ENCODE measurements around the gene CREBRF. TPM values are rescaled to one million over a fixed set of nuclear protein-coding genes. Genes with fewer than 3 reads are reported as not detected.

CREBRF gene
- total and polyA plus RNA-seq, 2 of the 8 experiments (the other 6 are each of a cell fraction or from before 2014, with no cell fraction given), result 1.2 to 4.7 TPM

DNA sequence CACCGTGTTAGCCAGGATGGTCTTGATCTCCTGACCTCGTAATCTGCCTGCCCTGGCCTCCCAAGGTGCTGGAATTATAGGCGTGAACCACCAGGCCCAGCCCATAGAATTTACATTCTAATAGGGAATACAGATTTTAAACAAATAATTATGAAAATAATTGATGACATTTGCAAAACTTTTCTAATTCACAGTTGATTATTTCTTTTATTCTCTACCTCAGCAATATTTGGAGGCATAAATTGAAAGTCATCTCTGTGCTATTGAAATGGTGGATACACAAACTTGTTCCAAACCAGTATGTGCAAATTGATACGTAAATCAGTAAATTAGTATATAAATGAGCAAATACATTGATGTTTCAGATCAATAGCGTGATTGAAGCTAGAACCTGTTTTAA, 96.4 kb downstream of the CREBRF start (continued):
- TF ChIP-seq, protein P1, sequence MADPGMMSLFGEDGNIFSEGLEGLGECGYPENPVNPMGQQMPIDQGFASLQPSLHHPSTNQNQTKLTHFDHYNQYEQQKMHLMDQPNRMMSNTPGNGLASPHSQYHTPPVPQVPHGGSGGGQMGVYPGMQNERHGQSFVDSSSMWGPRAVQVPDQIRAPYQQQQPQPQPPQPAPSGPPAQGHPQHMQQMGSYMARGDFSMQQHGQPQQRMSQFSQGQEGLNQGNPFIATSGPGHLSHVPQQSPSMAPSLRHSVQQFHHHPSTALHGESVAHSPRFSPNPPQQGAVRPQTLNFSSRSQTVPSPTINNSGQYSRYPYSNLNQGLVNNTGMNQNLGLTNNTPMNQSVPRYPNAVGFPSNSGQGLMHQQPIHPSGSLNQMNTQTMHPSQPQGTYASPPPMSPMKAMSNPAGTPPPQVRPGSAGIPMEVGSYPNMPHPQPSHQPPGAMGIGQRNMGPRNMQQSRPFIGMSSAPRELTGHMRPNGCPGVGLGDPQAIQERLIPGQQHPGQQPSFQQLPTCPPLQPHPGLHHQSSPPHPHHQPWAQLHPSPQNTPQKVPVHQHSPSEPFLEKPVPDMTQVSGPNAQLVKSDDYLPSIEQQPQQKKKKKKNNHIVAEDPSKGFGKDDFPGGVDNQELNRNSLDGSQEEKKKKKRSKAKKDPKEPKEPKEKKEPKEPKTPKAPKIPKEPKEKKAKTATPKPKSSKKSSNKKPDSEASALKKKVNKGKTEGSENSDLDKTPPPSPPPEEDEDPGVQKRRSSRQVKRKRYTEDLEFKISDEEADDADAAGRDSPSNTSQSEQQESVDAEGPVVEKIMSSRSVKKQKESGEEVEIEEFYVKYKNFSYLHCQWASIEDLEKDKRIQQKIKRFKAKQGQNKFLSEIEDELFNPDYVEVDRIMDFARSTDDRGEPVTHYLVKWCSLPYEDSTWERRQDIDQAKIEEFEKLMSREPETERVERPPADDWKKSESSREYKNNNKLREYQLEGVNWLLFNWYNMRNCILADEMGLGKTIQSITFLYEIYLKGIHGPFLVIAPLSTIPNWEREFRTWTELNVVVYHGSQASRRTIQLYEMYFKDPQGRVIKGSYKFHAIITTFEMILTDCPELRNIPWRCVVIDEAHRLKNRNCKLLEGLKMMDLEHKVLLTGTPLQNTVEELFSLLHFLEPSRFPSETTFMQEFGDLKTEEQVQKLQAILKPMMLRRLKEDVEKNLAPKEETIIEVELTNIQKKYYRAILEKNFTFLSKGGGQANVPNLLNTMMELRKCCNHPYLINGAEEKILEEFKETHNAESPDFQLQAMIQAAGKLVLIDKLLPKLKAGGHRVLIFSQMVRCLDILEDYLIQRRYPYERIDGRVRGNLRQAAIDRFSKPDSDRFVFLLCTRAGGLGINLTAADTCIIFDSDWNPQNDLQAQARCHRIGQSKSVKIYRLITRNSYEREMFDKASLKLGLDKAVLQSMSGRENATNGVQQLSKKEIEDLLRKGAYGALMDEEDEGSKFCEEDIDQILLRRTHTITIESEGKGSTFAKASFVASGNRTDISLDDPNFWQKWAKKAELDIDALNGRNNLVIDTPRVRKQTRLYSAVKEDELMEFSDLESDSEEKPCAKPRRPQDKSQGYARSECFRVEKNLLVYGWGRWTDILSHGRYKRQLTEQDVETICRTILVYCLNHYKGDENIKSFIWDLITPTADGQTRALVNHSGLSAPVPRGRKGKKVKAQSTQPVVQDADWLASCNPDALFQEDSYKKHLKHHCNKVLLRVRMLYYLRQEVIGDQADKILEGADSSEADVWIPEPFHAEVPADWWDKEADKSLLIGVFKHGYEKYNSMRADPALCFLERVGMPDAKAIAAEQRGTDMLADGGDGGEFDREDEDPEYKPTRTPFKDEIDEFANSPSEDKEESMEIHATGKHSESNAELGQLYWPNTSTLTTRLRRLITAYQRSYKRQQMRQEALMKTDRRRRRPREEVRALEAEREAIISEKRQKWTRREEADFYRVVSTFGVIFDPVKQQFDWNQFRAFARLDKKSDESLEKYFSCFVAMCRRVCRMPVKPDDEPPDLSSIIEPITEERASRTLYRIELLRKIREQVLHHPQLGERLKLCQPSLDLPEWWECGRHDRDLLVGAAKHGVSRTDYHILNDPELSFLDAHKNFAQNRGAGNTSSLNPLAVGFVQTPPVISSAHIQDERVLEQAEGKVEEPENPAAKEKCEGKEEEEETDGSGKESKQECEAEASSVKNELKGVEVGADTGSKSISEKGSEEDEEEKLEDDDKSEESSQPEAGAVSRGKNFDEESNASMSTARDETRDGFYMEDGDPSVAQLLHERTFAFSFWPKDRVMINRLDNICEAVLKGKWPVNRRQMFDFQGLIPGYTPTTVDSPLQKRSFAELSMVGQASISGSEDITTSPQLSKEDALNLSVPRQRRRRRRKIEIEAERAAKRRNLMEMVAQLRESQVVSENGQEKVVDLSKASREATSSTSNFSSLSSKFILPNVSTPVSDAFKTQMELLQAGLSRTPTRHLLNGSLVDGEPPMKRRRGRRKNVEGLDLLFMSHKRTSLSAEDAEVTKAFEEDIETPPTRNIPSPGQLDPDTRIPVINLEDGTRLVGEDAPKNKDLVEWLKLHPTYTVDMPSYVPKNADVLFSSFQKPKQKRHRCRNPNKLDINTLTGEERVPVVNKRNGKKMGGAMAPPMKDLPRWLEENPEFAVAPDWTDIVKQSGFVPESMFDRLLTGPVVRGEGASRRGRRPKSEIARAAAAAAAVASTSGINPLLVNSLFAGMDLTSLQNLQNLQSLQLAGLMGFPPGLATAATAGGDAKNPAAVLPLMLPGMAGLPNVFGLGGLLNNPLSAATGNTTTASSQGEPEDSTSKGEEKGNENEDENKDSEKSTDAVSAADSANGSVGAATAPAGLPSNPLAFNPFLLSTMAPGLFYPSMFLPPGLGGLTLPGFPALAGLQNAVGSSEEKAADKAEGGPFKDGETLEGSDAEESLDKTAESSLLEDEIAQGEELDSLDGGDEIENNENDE (IDR thresholded peaks at IDR 0.05; ENCODE audit: insufficient replicate concordance, low read length), result no peak
- TF ChIP-seq RBBP5 (IDR thresholded peaks at IDR 0.05; ENCODE audit: borderline replicate concordance, low read depth, low read length), result no peak
- TF ChIP-seq KDM4A (IDR thresholded peaks at IDR 0.05; ENCODE audit: low read depth, low read length, severe bottlenecking), result no peak

Data from H1 (cell line).